Thyroid gland (tissue), 4 donors: ENCODE measurements around the gene RAVER2.

Source experiments
- POLR2A ChIP-seq, 2 donors: fragments of 450-650 bp; IDR thresholded peaks; one replicate each; pipeline ENCODE4 v1.6.1; 2017; ENCODE audit warnings: antibody characterized with exemption in 2 of 2, mild to moderate bottlenecking in 2 of 2, moderate library complexity in 1 of 2
- TF ChIP-seq, protein P1 (sequence below), 6 experiments: fragments of 200-600 bp in 3 of 6; fragments of 450-650 bp in 3 of 6; sonication (generic) in 3 of 6; IDR thresholded peaks; one replicate each; pipeline ENCODE4 v1.5.1; 2016 to 2019; ENCODE audit warnings: antibody characterized with exemption in 6 of 6, mild to moderate bottlenecking in 2 of 6, inconsistent platforms in 1 of 6, moderate library complexity in 1 of 6

DNA sequence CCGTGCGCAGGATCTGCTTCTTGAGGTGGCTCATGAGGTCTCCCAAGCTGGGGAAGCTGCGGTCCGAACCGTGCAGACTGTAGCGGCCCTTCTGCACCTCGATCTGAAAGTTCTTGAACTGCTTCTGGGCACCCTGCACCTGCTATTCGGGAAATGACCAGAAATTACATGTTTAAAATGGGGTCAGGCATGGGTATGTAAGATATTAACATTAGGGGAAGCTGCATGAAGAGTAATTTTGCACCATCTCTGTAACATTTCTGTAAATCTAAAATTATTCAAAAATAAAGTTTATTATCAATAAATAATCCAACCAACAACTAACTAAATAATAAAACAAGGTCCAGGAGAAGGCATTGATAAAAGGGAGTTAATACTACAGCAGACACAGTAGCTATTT is 110.7 kb downstream of the RAVER2 start:
- TF ChIP-seq POLR2A (IDR thresholded peaks at IDR 0.05), result no peak
- TF ChIP-seq, protein P1, sequence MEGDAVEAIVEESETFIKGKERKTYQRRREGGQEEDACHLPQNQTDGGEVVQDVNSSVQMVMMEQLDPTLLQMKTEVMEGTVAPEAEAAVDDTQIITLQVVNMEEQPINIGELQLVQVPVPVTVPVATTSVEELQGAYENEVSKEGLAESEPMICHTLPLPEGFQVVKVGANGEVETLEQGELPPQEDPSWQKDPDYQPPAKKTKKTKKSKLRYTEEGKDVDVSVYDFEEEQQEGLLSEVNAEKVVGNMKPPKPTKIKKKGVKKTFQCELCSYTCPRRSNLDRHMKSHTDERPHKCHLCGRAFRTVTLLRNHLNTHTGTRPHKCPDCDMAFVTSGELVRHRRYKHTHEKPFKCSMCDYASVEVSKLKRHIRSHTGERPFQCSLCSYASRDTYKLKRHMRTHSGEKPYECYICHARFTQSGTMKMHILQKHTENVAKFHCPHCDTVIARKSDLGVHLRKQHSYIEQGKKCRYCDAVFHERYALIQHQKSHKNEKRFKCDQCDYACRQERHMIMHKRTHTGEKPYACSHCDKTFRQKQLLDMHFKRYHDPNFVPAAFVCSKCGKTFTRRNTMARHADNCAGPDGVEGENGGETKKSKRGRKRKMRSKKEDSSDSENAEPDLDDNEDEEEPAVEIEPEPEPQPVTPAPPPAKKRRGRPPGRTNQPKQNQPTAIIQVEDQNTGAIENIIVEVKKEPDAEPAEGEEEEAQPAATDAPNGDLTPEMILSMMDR (IDR thresholded peaks at IDR 0.05), result no peak
